GM12878 (cell line): Measurements from ENCODE around the gene NFILZ. TPM values are rescaled to one million over a fixed set of nuclear protein-coding genes. Genes with fewer than 3 reads are reported as not detected.

Experiments
- ATAC-seq: fragments of 200-7000 bp; cut with Tn5 transposase; 3 replicates; pipeline ENCODE4 v1.9.1; 2020; ENCODE audit warnings: mild to moderate bottlenecking, moderate library complexity
- BruUV-seq: library from RNA; stranded (reverse); fragments of 400-500 nt; replicated peaks from 2 replicates; lab custom pipeline; 2021; lab: Mats Ljungman, UMichigan
- CTCF ChIA-PET: fragments of 300-600 bp; sonication (Branson Sonifier 250); formaldehyde crosslinking; extraction: SDS; loops from one replicate; lab custom pipeline; 2021; ENCODE audit warnings: inconsistent platforms; lab: Yijun Ruan, JAX
- POLR2A ChIA-PET: fragments of 350-600 bp; formaldehyde crosslinking; extraction: SDS; loops from one replicate; lab custom pipeline; 2021; ENCODE audit warnings: inconsistent platforms; lab: Charles Lee
- RAD21 ChIA-PET: fragments of 300-600 bp; sonication (Branson Sonifier 250); formaldehyde crosslinking; loops from one replicate; lab custom pipeline; 2023; ENCODE audit warnings: antibody characterized with exemption; ENCODE audit not compliant: unreplicated experiment; lab: Charles Lee
- SMC1A ChIA-PET: fragments of 300-600 bp; sonication (Branson Sonifier 250); formaldehyde crosslinking; loops from one replicate; lab custom pipeline; 2023; ENCODE audit not compliant: unreplicated experiment, uncharacterized antibody; lab: Charles Lee
- DNase-seq: peaks from one replicate; pipeline ENCODE4 v3.0.0-alpha.2; 2011; ENCODE audit warnings: low read depth, low spot score
- FAIRE-seq: peaks from 3 replicates; lab custom pipeline; 2011; peaks lifted over from hg19 to GRCh38; lab: Jason Lieb, UNC
- H2AFZ ChIP-seq: 2 replicates; pipeline ENCODE4 v1.6.0; 2011; ENCODE audit warnings: low read depth, low read length, control low read depth; ENCODE audit not compliant: control insufficient read depth
- H3K27ac ChIP-seq: 2 replicates; pipeline ENCODE4 v1.5.1; 2011; ENCODE audit warnings: control low read depth; ENCODE audit not compliant: control insufficient read depth, insufficient read depth
- H3K27me3 ChIP-seq, 2 experiments: replicated peaks in 1 of 2; 2 replicates each; pipeline versions ENCODE4 v1.6.0 to v1.6.1; 2011; ENCODE audit warnings: low read length in 1 of 2; ENCODE audit not compliant: control insufficient read depth in 2 of 2, insufficient read depth in 2 of 2
- H3K36me3 ChIP-seq, 2 experiments: 2 replicates each; pipeline ENCODE4 v1.5.1; 2011; ENCODE audit warnings: low read length in 1 of 2; ENCODE audit not compliant: control insufficient read depth in 2 of 2, insufficient read depth in 2 of 2
- H3K4me1 ChIP-seq: 2 replicates; pipeline ENCODE4 v1.6.1; 2011; ENCODE audit warnings: mild to moderate bottlenecking, low read length, moderate library complexity, mixed read lengths; ENCODE audit not compliant: control insufficient read depth, insufficient read depth
- H3K4me2 ChIP-seq: 2 replicates; pipeline ENCODE4 v1.6.0; 2011; ENCODE audit warnings: control low read depth; ENCODE audit not compliant: control insufficient read depth, insufficient read depth
- H3K4me3 ChIP-seq: fragments of 200-600 bp; sonication (generic); 2 replicates; pipeline ENCODE4 v1.5.1; 2016
- H3K79me2 ChIP-seq: 2 replicates; pipeline ENCODE4 v1.6.0; 2011; ENCODE audit warnings: low read length; ENCODE audit not compliant: control insufficient read depth, insufficient read depth
- H3K9ac ChIP-seq: 2 replicates; pipeline ENCODE4 v1.8.0; 2011; ENCODE audit warnings: low read length, control low read depth, mixed read lengths; ENCODE audit not compliant: control insufficient read depth, insufficient read depth
- H3K9me3 ChIP-seq: replicated peaks from 3 replicates; pipeline ENCODE4 v1.5.1; 2011; ENCODE audit warnings: mild to moderate bottlenecking, low read length; ENCODE audit not compliant: control insufficient read depth, insufficient read depth
- H4K20me1 ChIP-seq: 2 replicates; pipeline ENCODE4 v1.6.0; 2011; ENCODE audit not compliant: control insufficient read depth, insufficient read depth
- GATAD2B ChIP-seq: fragments of 450-650 bp; conservative IDR thresholded peaks from 2 replicates; pipeline ENCODE4 v1.6.1; 2017; ENCODE audit warnings: low read depth, mild to moderate bottlenecking, moderate library complexity
- HCFC1 ChIP-seq: fragments of 150-350 bp; IDR thresholded peaks from 2 replicates; pipeline ENCODE4 v1.6.1; 2014; ENCODE audit warnings: low read length
- HDGF ChIP-seq: fragments of 450-650 bp; IDR thresholded peaks from 2 replicates; pipeline ENCODE4 v1.6.1; 2016; ENCODE audit warnings: antibody characterized with exemption
- IKZF1 ChIP-seq: fragments of 450-650 bp; conservative IDR thresholded peaks from 2 replicates; pipeline ENCODE4 v1.6.1; 2017; ENCODE audit warnings: antibody characterized with exemption, mild to moderate bottlenecking
- NBN ChIP-seq: fragments of 450-650 bp; IDR thresholded peaks from 2 replicates; pipeline ENCODE4 v1.6.1; 2016
- RCOR1 ChIP-seq: conservative IDR thresholded peaks from 2 replicates; pipeline ENCODE4 v1.6.1; 2012; ENCODE audit warnings: low read depth, low read length, improper control_type of control experiment
- RUNX3 ChIP-seq: IDR thresholded peaks from 2 replicates; pipeline ENCODE4 v1.6.1; 2012; ENCODE audit warnings: low read length, inconsistent platforms
- SMAD5 ChIP-seq: IDR thresholded peaks from 2 replicates; pipeline ENCODE4 v1.6.1; 2016; ENCODE audit warnings: antibody characterized with exemption, low read depth
- ZNF207 ChIP-seq: fragments of 450-650 bp; IDR thresholded peaks from 2 replicates; pipeline ENCODE4 v1.6.1; 2014; ENCODE audit warnings: antibody characterized with exemption, mild to moderate bottlenecking, borderline replicate concordance
- WGBS: methylation state at CpG from one replicate; pipeline ENCODE4 v1.1.6; 2016; ENCODE audit warnings: low lambda C conversion rate; ENCODE audit not compliant: insufficient replicate concordance, insufficient coverage; ENCODE audit errors: missing lambda C conversion rate; 5-methylcytosine and 5-hydroxymethylcytosine counted together
- in situ Hi-C: fragments of 300-500 bp; cut with MboI; formaldehyde crosslinking; loops from 9 replicates; pipeline ENCODE4 v1.14.3; 2018; ENCODE audit warnings: mixed read lengths
- intact Hi-C: fragments of 100-400 bp; cut with micrococcal nuclease; formaldehyde crosslinking; loops from one replicate; pipeline ENCODE4 v1.14.2; 2022; ENCODE audit not compliant: unreplicated experiment
- polyA plus RNA-seq, 11 experiments: library from polyadenylated mRNA; depleted of rRNA in 4 of 11; unstranded in 6 of 11; stranded (reverse) in 5 of 11; fragments of >200 nt; fragmentation: Nextera tagmentation in 4 of 11; fragmentation: Illumina TruSeq in 1 of 11; extraction: Ambion mirVana in 4 of 11; extraction: Trizol in 1 of 11; gene quantifications; 1 replicate in 1 of 11; 2 replicates in 10 of 11; pipeline versions ENCODE4 v1.2.1 to v1.2.3, GENCODE V29; 2011 to 2016; ENCODE audit warnings: inconsistent platforms in 2 of 11, missing spikeins in 2 of 11, low read depth in 1 of 11
- total RNA-seq, 4 experiments: library from RNA; depleted of rRNA in 3 of 4; stranded (reverse); fragments of >200 nt in 3 of 4; fragmentation: Illumina TruSeq in 1 of 4; extraction: Trizol in 1 of 4; gene quantifications; 2 replicates each; pipeline versions ENCODE4 v1.2.1 to v1.2.3, GENCODE V29; 2013 to 2021

NFILZ gene
- total and polyA plus RNA-seq, 10 of the 15 experiments (the other 5 are each of a cell fraction or from before 2014, with no cell fraction given), result not detected

GRCh38 chr19:8609279-8610040, 21.0 kb upstream of the NFILZ start:
- intact Hi-C loops (no loop called here), in situ Hi-C loops (no loop called here)
- DNase-seq, result no peak
- no TSS peak for BruUV-seq
- H3K4me2 ChIP-seq, result no peak overlapping the region
- H3K79me2 ChIP-seq, result no peaks in the 10 kb centered on the region
- CTCF ChIA-PET, result no interaction called here
- H3K9ac ChIP-seq, result no peak overlapping the region
- FAIRE-seq, result no peak
- POLR2A ChIA-PET, result no interaction called here
- TF ChIP-seq IKZF1, result peak; percentile 42
- 0 out of 2 replicates have a peak, but pooled peaks have one; percentile 33 for TF ChIP-seq NBN
- TF ChIP-seq HCFC1, result no peak
- TF ChIP-seq GATAD2B, result 0 out of 2 replicates have a peak, but pooled peaks have one; percentile 39
- H3K27ac ChIP-seq, result no peak overlapping the region
- H3K4me1 ChIP-seq, result no peaks in the 10 kb centered on the region
- peak; percentile 68 for ATAC-seq
- no peaks in the 10 kb centered on the region; the same call in 2 of the 3 replicates for H3K9me3 ChIP-seq
- H3K36me3 ChIP-seq, result no peaks in the 10 kb centered on the region
- H3K27me3 ChIP-seq, result no peaks in the 10 kb centered on the region; a peak in 2 of 4 replicates
- RAD21 ChIA-PET, result no interaction called here
- H3K4me3 ChIP-seq, result no peak overlapping the region
- 30% methylated on average over 46 of the region's 47 CpGs for WGBS
- SMC1A ChIA-PET, result no interaction called here
- no peak overlapping the region for H2AFZ ChIP-seq
- no peaks in the 10 kb centered on the region for H4K20me1 ChIP-seq

GRCh38 chr19:8610041-8610935, 20.1 kb upstream of the NFILZ start, which contains the start of gene ADAMTS10:
ADAMTS10 (minus strand) TSS chr19:8610715; CDS start chr19:8605710, 5,005 bp downstream.
- Histone ChIP-seq H2AFZ (no peak within 1 kb of the TSS), H3K4me2 (no peak within 1 kb of the TSS), H3K9me3 (no peaks in the 10 kb centered on the region; the same call in 2 of the 3 replicates), H3K36me3 (no peaks in the 10 kb centered on the region), H3K9ac (no peak within 1 kb of the TSS), H3K4me1 (no peaks in the 10 kb centered on the region), H4K20me1 (no peaks in the 10 kb centered on the region), H3K27ac (no peak within 1 kb of the TSS), H3K4me3 (no peak within 1 kb of the TSS), H3K79me2 (no peaks in the 10 kb centered on the region), H3K27me3 (no peaks in the 10 kb centered on the region; a peak in 2 of 4 replicates)
- no peak for DNase-seq
- ChIA-PET CTCF (no interaction called here), RAD21 (no interaction called here), POLR2A (no interaction called here), SMC1A (no interaction called here)
- in situ Hi-C loops (no loop called here), intact Hi-C loops (no loop called here)
- FAIRE-seq, result peak; percentile 69
- no TSS peak for BruUV-seq
- WGBS, result 10% methylated on average over 43 of the region's 74 CpGs
- ATAC-seq, result no peak
- no peak for TF ChIP-seq ZNF207
- no peak for TF ChIP-seq SMAD5
- 0 out of 2 replicates have a peak, but pooled peaks have one; percentile 62 for TF ChIP-seq HDGF
- no peak for TF ChIP-seq RUNX3
- peak; percentile 38; the same call in 1 of the 2 replicates for TF ChIP-seq IKZF1
- TF ChIP-seq RCOR1, result no peak
- peak; percentile 51; the same call in 1 of the 2 replicates for TF ChIP-seq GATAD2B
